ENCODE results near the gene AHI1. TPM values are rescaled to one million over a fixed set of nuclear protein-coding genes. Genes with fewer than 3 reads are reported as not detected.

The AHI1 gene
- total RNA-seq, 1 experiment from 2014 or later: 18.8 TPM

DNA sequence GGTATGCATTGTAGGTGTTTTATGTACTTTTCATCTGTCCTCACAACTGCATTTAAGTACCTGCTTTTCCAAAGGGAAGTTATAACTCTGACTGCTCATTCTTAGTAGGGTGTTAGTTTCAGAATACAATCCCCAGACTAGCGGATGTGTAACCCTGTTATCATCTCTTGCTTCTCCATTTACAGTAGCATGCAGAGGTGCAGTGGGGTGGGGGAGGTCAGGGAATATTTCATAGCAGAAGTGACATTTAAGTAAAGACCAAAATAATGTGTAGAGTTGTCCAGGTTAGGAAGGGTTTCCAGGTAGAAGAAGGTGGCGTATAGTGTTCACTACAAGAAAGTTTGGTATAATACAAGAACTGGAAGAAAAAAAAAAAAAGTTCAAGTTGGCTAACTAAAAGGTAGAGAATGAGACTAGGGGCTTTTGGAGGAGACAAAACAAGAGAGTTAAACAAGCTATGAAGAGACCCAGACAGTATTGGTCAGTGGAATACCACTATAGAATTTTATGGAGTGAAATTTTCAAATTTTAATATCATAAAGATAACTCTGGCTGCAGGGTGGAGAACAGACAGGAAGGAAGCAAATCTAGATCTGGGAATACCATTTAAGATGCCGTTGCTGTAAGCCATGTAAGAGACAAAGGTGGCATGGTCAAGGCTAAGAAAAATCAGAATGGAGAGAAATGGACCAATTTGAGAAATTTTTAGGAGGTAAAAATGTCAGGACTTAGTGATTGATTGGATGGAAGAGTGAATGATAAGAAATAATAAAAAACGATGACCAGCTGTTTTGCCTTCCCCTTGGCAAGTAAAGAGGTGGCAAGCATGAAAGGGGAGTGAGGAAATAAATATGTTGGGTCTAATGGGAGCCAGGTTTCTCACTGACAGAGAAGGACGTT, 2.2 kb upstream of the AHI1 start:
- H3K9me3 Mint-ChIP-seq: no peaks in the 10 kb centered on the region
- ChIA-PET CTCF (no interaction called here), POLR2A (no interaction called here)
- no peak overlapping the region for H3K27ac Mint-ChIP-seq
- peaks cover 16% of the 10 kb centered on the region for H3K4me1 Mint-ChIP-seq
- no peak for DNase-seq (ENCODE audit: low spot score)
- no peaks in the 10 kb centered on the region for H3K27me3 Mint-ChIP-seq (ENCODE audit: low read depth)
- H3K4me3 Mint-ChIP-seq: no peak overlapping the region
- H3K36me3 Mint-ChIP-seq: no peaks in the 10 kb centered on the region; the same call in 1 of the 2 replicates
- ATAC-seq: no peak
- TF ChIP-seq ZBTB21 (CRISPR knock-in tag; IDR thresholded peaks at IDR 0.05; ENCODE audit: borderline replicate concordance) (no peak), GTF2I (CRISPR knock-in tag; conservative IDR thresholded peaks at IDR 0.05) (no peak), SMAD3 (CRISPR knock-in tag; IDR thresholded peaks at IDR 0.05; ENCODE audit: borderline replicate concordance) (no peak), ZNF423 (CRISPR knock-in tag; IDR thresholded peaks at IDR 0.05) (no peak), FOXK1 (CRISPR knock-in tag; IDR thresholded peaks at IDR 0.05) (no peak)
- TF ChIP-seq, protein P1, sequence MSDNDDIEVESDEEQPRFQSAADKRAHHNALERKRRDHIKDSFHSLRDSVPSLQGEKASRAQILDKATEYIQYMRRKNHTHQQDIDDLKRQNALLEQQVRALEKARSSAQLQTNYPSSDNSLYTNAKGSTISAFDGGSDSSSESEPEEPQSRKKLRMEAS (CRISPR knock-in tag; IDR thresholded peaks at IDR 0.05): no peak
- TF ChIP-seq, protein P2, sequence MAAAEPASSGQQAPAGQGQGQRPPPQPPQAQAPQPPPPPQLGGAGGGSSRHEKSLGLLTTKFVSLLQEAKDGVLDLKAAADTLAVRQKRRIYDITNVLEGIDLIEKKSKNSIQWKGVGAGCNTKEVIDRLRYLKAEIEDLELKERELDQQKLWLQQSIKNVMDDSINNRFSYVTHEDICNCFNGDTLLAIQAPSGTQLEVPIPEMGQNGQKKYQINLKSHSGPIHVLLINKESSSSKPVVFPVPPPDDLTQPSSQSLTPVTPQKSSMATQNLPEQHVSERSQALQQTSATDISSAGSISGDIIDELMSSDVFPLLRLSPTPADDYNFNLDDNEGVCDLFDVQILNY (CRISPR knock-in tag; IDR thresholded peaks at IDR 0.05): no peak

DNA sequence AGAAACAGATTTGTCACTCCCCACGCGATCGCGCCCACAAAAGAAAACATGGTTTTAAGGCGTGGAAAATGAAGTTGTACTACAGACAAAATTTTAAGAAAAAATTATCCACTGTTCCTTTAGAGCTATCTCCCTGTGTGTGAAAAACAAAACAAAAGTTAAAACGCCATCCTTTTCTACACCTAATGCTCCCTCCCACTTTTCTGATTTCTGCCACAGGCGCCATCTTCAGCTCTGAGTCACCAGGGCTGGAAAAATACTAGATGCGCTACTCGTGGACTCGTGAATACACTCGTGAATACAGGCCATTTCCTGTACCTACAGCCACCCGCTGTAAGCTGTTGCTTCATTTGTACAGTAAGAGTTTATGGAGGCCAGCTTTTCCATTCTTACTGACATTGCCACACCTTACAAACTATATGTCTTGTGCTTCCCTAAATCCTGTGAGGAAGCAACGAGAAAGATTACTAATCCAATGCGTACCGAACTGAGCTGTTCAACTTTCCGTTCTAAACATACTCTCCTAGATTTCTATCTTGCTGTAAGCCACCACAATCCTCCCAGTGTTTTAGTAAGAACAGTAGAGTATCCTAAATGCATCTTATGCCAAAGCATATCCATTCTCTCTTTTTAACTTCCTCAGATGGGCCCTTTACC, 773 bp upstream of the AHI1 start:
- Mint-ChIP-seq H3K4me3 (no peak overlapping the region), H3K27ac (no peak overlapping the region), H3K27me3 (ENCODE audit: low read depth) (no peaks in the 10 kb centered on the region), H3K36me3 (no peaks in the 10 kb centered on the region; the same call in 1 of the 2 replicates), H3K4me1 (peaks cover 8% of the 10 kb centered on the region; the same call in 1 of the 2 replicates), H3K9me3 (no peaks in the 10 kb centered on the region)
- ATAC-seq (peak; percentile 10; the same call in 1 of the 2 replicates), DNase-seq (ENCODE audit: low spot score) (no peak)
- CTCF ChIA-PET: interaction anchor here (0.9 to 1.3 kb wide), 2 partner anchors 8 to 411 kb away, joined by 3 read pairs; no protein-coding TSS in a partner anchor
- POLR2A ChIA-PET: no interaction called here
- TF ChIP-seq, protein P3, sequence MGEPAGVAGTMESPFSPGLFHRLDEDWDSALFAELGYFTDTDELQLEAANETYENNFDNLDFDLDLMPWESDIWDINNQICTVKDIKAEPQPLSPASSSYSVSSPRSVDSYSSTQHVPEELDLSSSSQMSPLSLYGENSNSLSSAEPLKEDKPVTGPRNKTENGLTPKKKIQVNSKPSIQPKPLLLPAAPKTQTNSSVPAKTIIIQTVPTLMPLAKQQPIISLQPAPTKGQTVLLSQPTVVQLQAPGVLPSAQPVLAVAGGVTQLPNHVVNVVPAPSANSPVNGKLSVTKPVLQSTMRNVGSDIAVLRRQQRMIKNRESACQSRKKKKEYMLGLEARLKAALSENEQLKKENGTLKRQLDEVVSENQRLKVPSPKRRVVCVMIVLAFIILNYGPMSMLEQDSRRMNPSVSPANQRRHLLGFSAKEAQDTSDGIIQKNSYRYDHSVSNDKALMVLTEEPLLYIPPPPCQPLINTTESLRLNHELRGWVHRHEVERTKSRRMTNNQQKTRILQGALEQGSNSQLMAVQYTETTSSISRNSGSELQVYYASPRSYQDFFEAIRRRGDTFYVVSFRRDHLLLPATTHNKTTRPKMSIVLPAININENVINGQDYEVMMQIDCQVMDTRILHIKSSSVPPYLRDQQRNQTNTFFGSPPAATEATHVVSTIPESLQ (CRISPR knock-in tag; IDR thresholded peaks at IDR 0.05): no peak
- TF ChIP-seq RORB (CRISPR knock-in tag; IDR thresholded peaks at IDR 0.05) (no peak), GRHL2 (CRISPR knock-in tag; IDR thresholded peaks at IDR 0.05; ENCODE audit: insufficient replicate concordance, severe bottlenecking) (no peak), ZNF317 (CRISPR knock-in tag; IDR thresholded peaks at IDR 0.05; ENCODE audit: borderline replicate concordance, low read depth) (no peak), ZNF138 (CRISPR knock-in tag; conservative IDR thresholded peaks at IDR 0.05) (no peak), JAZF1 (CRISPR knock-in tag; IDR thresholded peaks at IDR 0.05) (no peak), CREM (CRISPR knock-in tag; IDR thresholded peaks at IDR 0.05) (no peak), NR3C1 (CRISPR knock-in tag; conservative IDR thresholded peaks at IDR 0.05; ENCODE audit: low read depth) (no peak), MYBL2 (CRISPR knock-in tag; IDR thresholded peaks at IDR 0.05) (no peak), NFE2L1 (CRISPR knock-in tag; IDR thresholded peaks at IDR 0.05) (no peak)
- TF ChIP-seq, protein P4, sequence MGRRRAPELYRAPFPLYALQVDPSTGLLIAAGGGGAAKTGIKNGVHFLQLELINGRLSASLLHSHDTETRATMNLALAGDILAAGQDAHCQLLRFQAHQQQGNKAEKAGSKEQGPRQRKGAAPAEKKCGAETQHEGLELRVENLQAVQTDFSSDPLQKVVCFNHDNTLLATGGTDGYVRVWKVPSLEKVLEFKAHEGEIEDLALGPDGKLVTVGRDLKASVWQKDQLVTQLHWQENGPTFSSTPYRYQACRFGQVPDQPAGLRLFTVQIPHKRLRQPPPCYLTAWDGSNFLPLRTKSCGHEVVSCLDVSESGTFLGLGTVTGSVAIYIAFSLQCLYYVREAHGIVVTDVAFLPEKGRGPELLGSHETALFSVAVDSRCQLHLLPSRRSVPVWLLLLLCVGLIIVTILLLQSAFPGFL (CRISPR knock-in tag; IDR thresholded peaks at IDR 0.05; ENCODE audit: borderline replicate concordance): no peak
- TF ChIP-seq, protein P1 (CRISPR knock-in tag; IDR thresholded peaks at IDR 0.05): no peak
- TF ChIP-seq, protein P5, sequence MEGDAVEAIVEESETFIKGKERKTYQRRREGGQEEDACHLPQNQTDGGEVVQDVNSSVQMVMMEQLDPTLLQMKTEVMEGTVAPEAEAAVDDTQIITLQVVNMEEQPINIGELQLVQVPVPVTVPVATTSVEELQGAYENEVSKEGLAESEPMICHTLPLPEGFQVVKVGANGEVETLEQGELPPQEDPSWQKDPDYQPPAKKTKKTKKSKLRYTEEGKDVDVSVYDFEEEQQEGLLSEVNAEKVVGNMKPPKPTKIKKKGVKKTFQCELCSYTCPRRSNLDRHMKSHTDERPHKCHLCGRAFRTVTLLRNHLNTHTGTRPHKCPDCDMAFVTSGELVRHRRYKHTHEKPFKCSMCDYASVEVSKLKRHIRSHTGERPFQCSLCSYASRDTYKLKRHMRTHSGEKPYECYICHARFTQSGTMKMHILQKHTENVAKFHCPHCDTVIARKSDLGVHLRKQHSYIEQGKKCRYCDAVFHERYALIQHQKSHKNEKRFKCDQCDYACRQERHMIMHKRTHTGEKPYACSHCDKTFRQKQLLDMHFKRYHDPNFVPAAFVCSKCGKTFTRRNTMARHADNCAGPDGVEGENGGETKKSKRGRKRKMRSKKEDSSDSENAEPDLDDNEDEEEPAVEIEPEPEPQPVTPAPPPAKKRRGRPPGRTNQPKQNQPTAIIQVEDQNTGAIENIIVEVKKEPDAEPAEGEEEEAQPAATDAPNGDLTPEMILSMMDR (IDR thresholded peaks at IDR 0.05): no peak
- TF ChIP-seq, protein P6, sequence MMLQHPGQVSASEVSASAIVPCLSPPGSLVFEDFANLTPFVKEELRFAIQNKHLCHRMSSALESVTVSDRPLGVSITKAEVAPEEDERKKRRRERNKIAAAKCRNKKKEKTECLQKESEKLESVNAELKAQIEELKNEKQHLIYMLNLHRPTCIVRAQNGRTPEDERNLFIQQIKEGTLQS (CRISPR knock-in tag; conservative IDR thresholded peaks at IDR 0.05): no peak
- TF ChIP-seq, protein P7, sequence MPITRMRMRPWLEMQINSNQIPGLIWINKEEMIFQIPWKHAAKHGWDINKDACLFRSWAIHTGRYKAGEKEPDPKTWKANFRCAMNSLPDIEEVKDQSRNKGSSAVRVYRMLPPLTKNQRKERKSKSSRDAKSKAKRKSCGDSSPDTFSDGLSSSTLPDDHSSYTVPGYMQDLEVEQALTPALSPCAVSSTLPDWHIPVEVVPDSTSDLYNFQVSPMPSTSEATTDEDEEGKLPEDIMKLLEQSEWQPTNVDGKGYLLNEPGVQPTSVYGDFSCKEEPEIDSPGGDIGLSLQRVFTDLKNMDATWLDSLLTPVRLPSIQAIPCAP (CRISPR knock-in tag; IDR thresholded peaks at IDR 0.05): no peak
- TF ChIP-seq, protein P8, sequence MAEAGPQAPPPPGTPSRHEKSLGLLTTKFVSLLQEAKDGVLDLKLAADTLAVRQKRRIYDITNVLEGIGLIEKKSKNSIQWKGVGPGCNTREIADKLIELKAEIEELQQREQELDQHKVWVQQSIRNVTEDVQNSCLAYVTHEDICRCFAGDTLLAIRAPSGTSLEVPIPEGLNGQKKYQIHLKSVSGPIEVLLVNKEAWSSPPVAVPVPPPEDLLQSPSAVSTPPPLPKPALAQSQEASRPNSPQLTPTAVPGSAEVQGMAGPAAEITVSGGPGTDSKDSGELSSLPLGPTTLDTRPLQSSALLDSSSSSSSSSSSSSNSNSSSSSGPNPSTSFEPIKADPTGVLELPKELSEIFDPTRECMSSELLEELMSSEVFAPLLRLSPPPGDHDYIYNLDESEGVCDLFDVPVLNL (CRISPR knock-in tag; IDR thresholded peaks at IDR 0.05; ENCODE audit: borderline replicate concordance, low read depth): no peak

Data from WTC11 (cell line).